Subcutaneous abdominal adipose tissue (tissue), 5 donors: ENCODE data around the gene NCKIPSD.

ENCODE experiments used
- H3K27ac ChIP-seq: one replicate; pipeline ENCODE4 v1.7.0; 2013; ENCODE audit warnings: low read depth, mild to moderate bottlenecking, inconsistent platforms, low read length, moderate library complexity
- H3K27me3 ChIP-seq, 5 donors: one replicate each; pipeline ENCODE4 v1.7.0; 2013; ENCODE audit warnings: low read length in 5 of 5, inconsistent platforms in 1 of 5; ENCODE audit not compliant: control insufficient read depth in 5 of 5, insufficient read depth in 4 of 5
- H3K36me3 ChIP-seq, 5 donors: one replicate each; pipeline ENCODE4 v1.7.0; 2013; ENCODE audit warnings: low read length in 5 of 5; ENCODE audit not compliant: control insufficient read depth in 5 of 5, insufficient read depth in 5 of 5
- H3K4me1 ChIP-seq, 5 donors: one replicate each; pipeline ENCODE4 v1.7.0; 2013; ENCODE audit warnings: low read length in 5 of 5, mild to moderate bottlenecking in 3 of 5, moderate library complexity in 1 of 5; ENCODE audit not compliant: control insufficient read depth in 5 of 5, insufficient read depth in 5 of 5
- H3K4me3 ChIP-seq, 5 donors: one replicate each; pipeline ENCODE4 v1.7.0; 2013; ENCODE audit warnings: low read length in 5 of 5, low read depth in 1 of 5
- H3K9ac ChIP-seq, 5 donors: one replicate each; pipeline ENCODE4 v1.7.0; 2013; ENCODE audit warnings: low read length in 5 of 5, mild to moderate bottlenecking in 4 of 5, moderate library complexity in 3 of 5
- H3K9me3 ChIP-seq, 5 donors: one replicate each; pipeline ENCODE4 v1.7.0; 2013; ENCODE audit warnings: low read length in 5 of 5; ENCODE audit not compliant: control insufficient read depth in 5 of 5
- donor health status: healthy.
- donor health status: healthy.
- donor health status: healthy.
- donor health status: healthy.
- donor health status: healthy.

Gene NCKIPSD

DNA sequence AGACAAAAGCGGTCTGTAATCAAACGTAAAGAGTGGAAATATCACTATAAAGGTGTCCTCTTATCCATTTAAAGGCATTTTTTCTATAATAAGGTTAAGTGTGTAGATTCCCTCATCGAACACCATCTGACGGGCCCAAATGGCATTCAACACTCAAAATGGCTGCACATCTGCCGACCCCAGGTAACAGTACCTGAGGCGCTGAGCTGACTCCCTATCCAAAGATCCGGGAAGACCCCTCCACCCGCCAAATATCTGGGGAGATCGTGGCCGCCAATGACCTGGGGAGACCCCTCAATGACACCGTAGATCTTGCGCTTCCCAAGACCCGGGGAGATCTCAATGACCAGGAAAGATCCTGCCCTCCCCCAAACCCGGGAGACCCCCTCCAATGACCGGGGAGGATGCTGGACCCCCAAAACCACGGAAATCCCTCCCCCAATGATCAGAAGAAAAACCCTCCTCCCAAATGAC is 30.8 kb upstream of the NCKIPSD start:
- peak overlapping the region; percentile 92 to 100 (median 98) for H3K4me3 ChIP-seq
- no peaks in the 10 kb centered on the region for H3K9me3 ChIP-seq
- peaks cover 0 to 16% (median 4%) of the 10 kb centered on the region in 5 donors for H3K36me3 ChIP-seq
- H3K27ac ChIP-seq = peak overlapping the region; percentile 81
- no peaks in the 10 kb centered on the region for H3K27me3 ChIP-seq
- peaks cover 0 to 40% (median 29%) of the 10 kb centered on the region in 5 donors for H3K4me1 ChIP-seq
- peak overlapping the region; percentile 68 to 99 (median 95) for H3K9ac ChIP-seq

DNA sequence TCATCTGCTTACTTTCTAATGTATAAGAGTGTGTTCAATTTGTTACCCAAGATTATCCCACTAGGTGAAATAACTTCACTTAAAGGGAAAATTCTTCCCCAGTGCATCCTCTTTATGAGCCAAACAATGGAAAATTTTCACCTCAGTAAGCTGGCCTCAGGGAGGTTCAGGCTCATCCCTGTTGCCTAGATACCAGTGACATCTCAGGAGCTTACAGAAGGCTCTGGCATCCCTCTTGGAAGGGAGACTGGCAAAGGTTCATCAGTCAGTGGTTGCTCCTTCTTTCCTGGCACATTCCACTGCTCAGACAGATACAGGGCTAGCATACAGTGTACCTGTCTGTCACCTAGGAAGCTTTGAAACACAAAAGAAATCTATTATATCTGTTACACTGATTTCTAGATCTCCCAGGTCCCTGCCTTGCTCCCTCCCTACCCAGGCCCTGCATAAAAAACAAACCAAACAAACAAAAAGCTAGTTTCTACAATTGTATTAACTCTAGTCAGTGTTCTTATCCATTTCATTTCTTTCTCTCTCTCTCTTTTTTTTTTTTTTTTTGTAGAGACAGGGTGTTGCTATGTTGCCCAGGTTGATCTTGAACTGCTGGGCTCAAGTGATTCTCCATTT is 29.6 kb upstream of the NCKIPSD start:
- peak overlapping the region in 3 of 5 donors; percentile 30 to 99 (median 92) for H3K9ac ChIP-seq

GRCh38 chr3:48711727-48712126 is 26.0 kb upstream of the NCKIPSD start:
- H3K27ac ChIP-seq = no peak overlapping the region
- H3K4me3 ChIP-seq = no peak overlapping the region
- no peak overlapping the region for H3K9ac ChIP-seq
- H3K4me1 ChIP-seq = peaks cover 2 to 56% (median 40%) of the 10 kb centered on the region in 5 donors
- H3K27me3 ChIP-seq = no peaks in the 10 kb centered on the region
- no peaks in the 10 kb centered on the region for H3K9me3 ChIP-seq
- peaks cover 4 to 42% (median 13%) of the 10 kb centered on the region in 5 donors for H3K36me3 ChIP-seq

More for the DNA sequence above, 29.6 kb upstream of the NCKIPSD start:
- Histone ChIP-seq H3K36me3 (peaks cover 4 to 28% (median 9%) of the 10 kb centered on the region in 5 donors), H3K27ac (no peak overlapping the region), H3K27me3 (no peaks in the 10 kb centered on the region), H3K4me3 (peak overlapping the region; percentile 4 to 100 (median 92)), H3K4me1 (peaks cover 2 to 46% (median 29%) of the 10 kb centered on the region in 5 donors), H3K9me3 (no peaks in the 10 kb centered on the region)

GRCh38 chr3:48709051-48709461 is 23.3 kb upstream of the NCKIPSD start:
- Histone ChIP-seq H3K9ac (no peak overlapping the region), H3K9me3 (no peaks in the 10 kb centered on the region), H3K36me3 (peaks cover 4 to 38% (median 13%) of the 10 kb centered on the region in 5 donors), H3K27ac (peak overlapping the region; percentile 88), H3K4me3 (no peak overlapping the region), H3K4me1 (peaks cover 2 to 36% (median 24%) of the 10 kb centered on the region in 5 donors), H3K27me3 (no peaks in the 10 kb centered on the region)

DNA sequence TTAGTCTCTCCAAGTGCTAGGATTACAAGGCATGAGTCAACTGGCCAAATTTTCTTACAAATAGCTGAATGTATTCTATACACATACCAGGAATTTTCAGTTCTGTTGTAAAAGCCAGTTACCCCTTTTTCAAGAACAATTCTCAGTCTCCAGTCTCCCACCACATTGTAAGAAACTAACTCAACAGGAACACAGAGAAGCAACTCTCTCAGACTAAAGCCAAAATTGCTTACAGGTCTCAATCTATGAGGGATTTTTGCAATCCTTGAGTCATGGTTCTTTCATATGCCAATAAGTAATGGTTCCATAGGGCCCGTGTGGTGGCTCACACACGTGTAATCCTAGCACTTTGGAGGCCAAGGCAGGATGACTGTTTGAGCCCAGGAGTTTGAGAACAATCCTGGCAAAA is 22.8 kb upstream of the NCKIPSD start:
- peak overlapping the region in 1 of 5 donors; percentile 18 for H3K9ac ChIP-seq
- H3K27ac ChIP-seq = peak overlapping the region; percentile 88
- H3K9me3 ChIP-seq = no peaks in the 10 kb centered on the region

DNA sequence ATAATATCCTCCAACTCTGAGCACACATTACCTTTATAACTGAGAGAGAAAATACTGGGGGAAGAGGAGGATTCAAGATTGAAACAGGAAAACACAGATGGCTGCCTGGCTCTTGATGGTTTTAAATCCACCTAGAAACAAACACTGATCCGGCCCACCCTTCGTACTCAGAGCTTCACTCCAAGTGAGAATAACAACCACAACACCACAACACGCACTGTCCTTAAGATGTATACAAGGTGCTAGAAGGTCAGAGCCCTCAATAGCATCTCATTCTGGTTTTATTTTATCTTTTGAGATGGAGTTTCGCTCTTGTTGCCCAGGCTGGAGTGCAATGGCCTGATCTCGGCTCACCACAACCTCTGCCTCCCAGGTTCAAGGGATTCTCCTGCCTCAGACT is 21.4 kb upstream of the NCKIPSD start:
- Histone ChIP-seq H3K27ac (peak overlapping the region; percentile 88), H3K4me1 (peaks cover 2 to 34% (median 21%) of the 10 kb centered on the region in 5 donors), H3K4me3 (no peak overlapping the region), H3K9ac (no peak overlapping the region), H3K9me3 (no peaks in the 10 kb centered on the region), H3K36me3 (peaks cover 4 to 33% (median 13%) of the 10 kb centered on the region in 5 donors), H3K27me3 (no peaks in the 10 kb centered on the region)

More for the DNA sequence above, 22.8 kb upstream of the NCKIPSD start:
- Histone ChIP-seq H3K27me3 (no peaks in the 10 kb centered on the region), H3K4me1 (peaks cover 2 to 35% (median 24%) of the 10 kb centered on the region in 5 donors), H3K4me3 (no peak overlapping the region), H3K36me3 (peaks cover 4 to 38% (median 13%) of the 10 kb centered on the region in 5 donors)

DNA sequence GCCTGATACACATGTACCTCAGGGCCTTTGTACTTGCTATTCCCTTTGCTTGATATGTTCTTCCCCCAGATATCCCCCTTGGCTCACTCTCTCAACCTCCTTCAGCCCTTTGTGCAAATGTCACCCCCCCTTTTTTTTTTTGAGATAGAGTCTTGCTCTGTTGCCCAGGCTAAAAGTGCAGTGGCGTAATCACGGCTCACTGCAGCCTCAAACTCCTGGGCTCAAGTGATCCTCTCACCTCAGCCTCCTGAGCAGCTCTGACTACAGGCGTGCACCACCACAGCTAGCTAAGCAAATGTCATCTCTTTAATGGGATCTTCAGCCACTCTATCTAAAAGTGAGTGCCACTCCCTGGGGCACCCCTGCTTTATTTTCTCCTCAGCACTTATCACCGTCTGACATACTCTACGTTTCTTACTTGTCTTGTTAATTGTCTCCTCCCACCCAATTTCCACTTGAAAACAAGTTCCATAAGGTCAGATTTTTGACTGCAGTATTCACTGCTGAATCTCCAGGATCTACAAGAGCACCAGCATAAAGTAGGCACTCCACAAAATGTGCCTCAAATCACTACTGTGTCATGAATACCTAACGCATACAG is 16.7 kb upstream of the NCKIPSD start:
- H3K36me3 ChIP-seq = peaks cover 3 to 18% (median 13%) of the 10 kb centered on the region in 5 donors
- peak overlapping the region; percentile 57 for H3K27ac ChIP-seq
- H3K9ac ChIP-seq = no peak overlapping the region
- H3K4me3 ChIP-seq = no peak overlapping the region
- peaks cover 0 to 14% (median 7%) of the 10 kb centered on the region in 5 donors for H3K4me1 ChIP-seq
- H3K27me3 ChIP-seq = no peaks in the 10 kb centered on the region
- H3K9me3 ChIP-seq = no peaks in the 10 kb centered on the region

- Histone ChIP-seq H3K27ac (no peak overlapping the region), H3K36me3 (peaks cover 3 to 15% (median 8%) of the 10 kb centered on the region in 5 donors), H3K27me3 (no peaks in the 10 kb centered on the region), H3K9ac (no peak overlapping the region), H3K4me1 (peaks cover 0 to 14% (median 7%) of the 10 kb centered on the region in 5 donors), H3K9me3 (no peaks in the 10 kb centered on the region), H3K4me3 (no peak overlapping the region)
Observed at GRCh38 chr3:48700731-48701405, 15.2 kb upstream of the NCKIPSD start.

GRCh38 chr3:48698891-48699290 is 13.2 kb upstream of the NCKIPSD start:
- Histone ChIP-seq H3K36me3 (peaks cover 8 to 30% (median 22%) of the 10 kb centered on the region in 5 donors), H3K4me1 (peaks cover 0 to 29% (median 19%) of the 10 kb centered on the region in 5 donors), H3K9me3 (no peaks in the 10 kb centered on the region), H3K9ac (no peak overlapping the region), H3K27me3 (no peaks in the 10 kb centered on the region), H3K27ac (no peak overlapping the region), H3K4me3 (no peak overlapping the region)
